RWPE2 (cell line): ENCODE measurements around the gene MPPED1.

Source experiments
- ATAC-seq: fragments of 200-7000 bp; cut with Tn5 transposase; 3 replicates; pipeline ENCODE4 v1.9.1; 2021; ENCODE audit warnings: low read depth
- DNase-seq: peaks from one replicate; pipeline ENCODE4 v3.0.0-alpha.2; 2020; ENCODE audit warnings: low spot score
- H3K27ac ChIP-seq: fragments of 450-650 bp; 2 replicates; pipeline ENCODE4 v1.5.1; 2017; ENCODE audit warnings: mild to moderate bottlenecking; ENCODE audit not compliant: poor library complexity, severe bottlenecking
- H3K27me3 ChIP-seq: fragments of 250-450 bp; sonication (Bioruptor Pico); 2 replicates; pipeline ENCODE4 v1.5.1; 2021; ENCODE audit warnings: mild to moderate bottlenecking, moderate library complexity; ENCODE audit not compliant: insufficient read depth, poor library complexity, severe bottlenecking
- H3K36me3 ChIP-seq: fragments of 250-450 bp; sonication (Bioruptor Pico); 2 replicates; pipeline ENCODE4 v1.5.1; 2020; ENCODE audit warnings: low read depth, mild to moderate bottlenecking, moderate library complexity
- H3K4me1 ChIP-seq: fragments of 250-450 bp; sonication (Bioruptor Pico); 2 replicates; pipeline ENCODE4 v1.5.1; 2021; ENCODE audit warnings: mild to moderate bottlenecking, moderate library complexity; ENCODE audit not compliant: insufficient read depth, poor library complexity, severe bottlenecking
- H3K4me3 ChIP-seq: fragments of 250-450 bp; sonication (Bioruptor Pico); 2 replicates; pipeline ENCODE4 v1.5.1; 2021; ENCODE audit warnings: mild to moderate bottlenecking, moderate library complexity; ENCODE audit not compliant: severe bottlenecking
- H3K9me3 ChIP-seq: fragments of 250-450 bp; sonication (Bioruptor Pico); 2 replicates; pipeline ENCODE4 v1.5.1; 2021; ENCODE audit warnings: mild to moderate bottlenecking, moderate library complexity; ENCODE audit not compliant: severe bottlenecking
- TF ChIP-seq, protein P1 (sequence below): fragments of 450-650 bp; IDR thresholded peaks from one replicate; pipeline ENCODE4 v1.5.1; 2017; ENCODE audit warnings: mild to moderate bottlenecking, moderate library complexity; ENCODE audit not compliant: poor library complexity, severe bottlenecking

The MPPED1 gene

DNA sequence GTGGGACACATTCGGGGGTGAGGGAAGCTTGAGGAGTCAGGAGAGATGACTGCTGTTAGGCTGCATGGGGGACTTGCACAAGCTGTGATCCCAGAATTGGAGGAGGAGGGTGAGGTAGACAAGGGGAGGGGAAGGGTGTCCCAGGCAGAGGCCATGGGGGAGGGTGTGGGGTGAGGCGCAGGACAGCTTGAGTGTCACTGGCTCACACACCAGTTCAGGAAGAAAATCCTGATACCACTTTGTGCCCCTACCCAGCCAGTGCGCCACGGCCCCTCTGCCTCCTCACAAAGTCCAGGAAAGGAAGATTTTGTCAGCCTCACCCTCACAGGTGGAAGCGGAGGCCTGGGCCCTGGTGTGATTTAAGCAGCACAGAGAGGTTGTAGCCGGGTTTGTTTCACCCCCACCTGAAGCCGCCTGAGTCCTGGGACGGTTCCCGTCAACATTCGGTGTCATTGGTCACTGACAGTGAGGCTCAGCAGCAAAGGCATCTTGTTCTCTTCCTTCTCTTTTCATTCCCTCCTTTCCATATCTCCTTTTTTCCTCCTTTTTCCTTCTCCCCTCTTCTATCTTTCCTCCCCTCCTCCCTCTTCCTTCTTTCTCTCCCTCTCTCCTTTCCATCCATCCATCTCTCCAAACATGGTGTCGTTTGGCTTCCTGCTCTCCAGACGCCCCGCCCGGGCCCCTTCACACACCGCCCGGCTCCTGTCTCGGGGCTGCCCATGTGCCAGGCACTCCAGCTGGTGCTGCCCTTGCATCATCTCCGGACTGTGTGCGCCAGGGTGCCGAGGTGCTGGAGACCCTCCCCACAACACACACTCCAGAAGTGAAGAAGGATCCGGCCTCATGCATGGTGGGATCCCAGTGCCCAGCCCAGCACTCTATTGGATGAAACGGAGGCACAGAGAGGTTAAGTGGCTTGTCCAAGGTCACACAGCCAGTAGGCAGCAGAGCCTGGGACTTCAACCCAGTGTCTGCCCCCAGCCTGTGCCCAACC is 89.3 kb downstream of the MPPED1 start:
- H3K27ac ChIP-seq, result no peak overlapping the region
- ATAC-seq, result no peak
- H3K27me3 ChIP-seq, result no peaks in the 10 kb centered on the region
- H3K36me3 ChIP-seq, result no peaks in the 10 kb centered on the region
- no peak overlapping the region for H3K4me3 ChIP-seq
- no peaks in the 10 kb centered on the region for H3K4me1 ChIP-seq
- H3K9me3 ChIP-seq, result no peaks in the 10 kb centered on the region
- TF ChIP-seq, protein P1, sequence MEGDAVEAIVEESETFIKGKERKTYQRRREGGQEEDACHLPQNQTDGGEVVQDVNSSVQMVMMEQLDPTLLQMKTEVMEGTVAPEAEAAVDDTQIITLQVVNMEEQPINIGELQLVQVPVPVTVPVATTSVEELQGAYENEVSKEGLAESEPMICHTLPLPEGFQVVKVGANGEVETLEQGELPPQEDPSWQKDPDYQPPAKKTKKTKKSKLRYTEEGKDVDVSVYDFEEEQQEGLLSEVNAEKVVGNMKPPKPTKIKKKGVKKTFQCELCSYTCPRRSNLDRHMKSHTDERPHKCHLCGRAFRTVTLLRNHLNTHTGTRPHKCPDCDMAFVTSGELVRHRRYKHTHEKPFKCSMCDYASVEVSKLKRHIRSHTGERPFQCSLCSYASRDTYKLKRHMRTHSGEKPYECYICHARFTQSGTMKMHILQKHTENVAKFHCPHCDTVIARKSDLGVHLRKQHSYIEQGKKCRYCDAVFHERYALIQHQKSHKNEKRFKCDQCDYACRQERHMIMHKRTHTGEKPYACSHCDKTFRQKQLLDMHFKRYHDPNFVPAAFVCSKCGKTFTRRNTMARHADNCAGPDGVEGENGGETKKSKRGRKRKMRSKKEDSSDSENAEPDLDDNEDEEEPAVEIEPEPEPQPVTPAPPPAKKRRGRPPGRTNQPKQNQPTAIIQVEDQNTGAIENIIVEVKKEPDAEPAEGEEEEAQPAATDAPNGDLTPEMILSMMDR, result no peak
- DNase-seq, result no peak

DNA sequence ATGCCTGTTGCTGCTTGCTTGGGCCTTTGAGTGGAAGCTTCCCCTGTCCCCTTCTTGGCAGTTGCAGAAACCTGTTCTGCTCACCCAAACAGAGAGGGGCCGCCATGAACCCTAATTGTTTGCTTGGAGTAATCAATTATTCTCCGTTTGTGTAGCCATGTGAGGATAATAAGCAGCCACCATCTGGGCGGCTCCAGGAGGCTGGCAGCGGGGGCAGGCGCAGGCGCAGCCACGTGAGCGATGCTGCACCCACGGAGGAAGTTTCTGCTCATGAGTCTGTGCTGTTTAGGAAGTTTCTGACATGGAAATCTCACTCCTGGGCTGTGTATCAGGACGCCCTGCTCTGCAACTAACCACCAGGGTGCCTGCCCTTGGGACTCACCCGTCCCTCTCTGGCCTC is 90.1 kb downstream of the MPPED1 start:
- no peak overlapping the region for H3K4me3 ChIP-seq
- H3K4me1 ChIP-seq, result no peaks in the 10 kb centered on the region
- TF ChIP-seq, protein P1, result no peak
- DNase-seq (no peak), ATAC-seq (no peak)
- H3K9me3 ChIP-seq, result no peaks in the 10 kb centered on the region
- H3K36me3 ChIP-seq, result no peaks in the 10 kb centered on the region
- H3K27me3 ChIP-seq, result no peaks in the 10 kb centered on the region
- no peak overlapping the region for H3K27ac ChIP-seq

DNA sequence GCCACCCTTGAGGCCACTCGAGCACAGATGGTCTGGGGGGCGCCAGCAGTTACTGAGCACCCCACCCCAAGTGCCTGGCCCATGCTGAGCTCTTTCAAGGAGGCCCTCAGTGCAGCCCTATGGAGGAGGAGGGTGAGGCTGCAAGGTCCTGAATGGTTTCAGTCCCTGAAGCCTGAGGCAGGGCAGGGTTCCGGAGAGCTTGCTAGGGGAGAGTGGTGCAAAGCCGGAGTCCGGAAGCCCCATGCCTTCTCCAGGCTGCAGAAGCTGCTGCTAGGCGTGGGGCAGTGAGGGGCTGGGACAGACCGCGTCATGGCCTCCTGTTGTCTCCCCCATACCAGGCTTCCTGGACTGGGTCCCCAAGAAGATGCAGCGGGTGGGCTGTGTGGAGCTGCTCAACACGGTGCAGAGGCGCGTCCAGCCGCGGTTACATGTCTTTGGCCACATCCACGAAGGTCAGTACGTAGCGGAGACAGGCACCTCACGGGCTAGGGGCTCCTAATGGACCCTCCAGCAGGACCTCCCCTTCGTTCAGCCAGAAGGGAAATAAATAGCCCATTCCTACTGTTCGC is 90.6 kb downstream of the MPPED1 start:
- no peak for ATAC-seq
- H3K4me3 ChIP-seq, result no peak overlapping the region
- no peak for DNase-seq
- no peaks in the 10 kb centered on the region for H3K4me1 ChIP-seq
- no peaks in the 10 kb centered on the region for H3K36me3 ChIP-seq
- TF ChIP-seq, protein P1, result no peak
- H3K27me3 ChIP-seq, result no peaks in the 10 kb centered on the region
- H3K27ac ChIP-seq, result no peak overlapping the region
- H3K9me3 ChIP-seq, result no peaks in the 10 kb centered on the region

- Histone ChIP-seq H3K4me1 (no peaks in the 10 kb centered on the region), H3K27ac (no peak overlapping the region), H3K4me3 (no peak overlapping the region), H3K36me3 (no peaks in the 10 kb centered on the region), H3K27me3 (no peaks in the 10 kb centered on the region), H3K9me3 (no peaks in the 10 kb centered on the region)
- ATAC-seq (no peak), DNase-seq (no peak)
- TF ChIP-seq, protein P1, result no peak
Observed at GRCh38 chr22:43504068-43504467, 92.3 kb downstream of the MPPED1 start.
